ENCODE data around the gene FAM210B. TPM values are rescaled to one million over a fixed set of nuclear protein-coding genes. Genes with fewer than 3 reads are reported as not detected.
A peak's percentile ranks its signal among the peaks of the same experiment; 100 is the strongest.

Gene FAM210B
- total and polyA plus RNA-seq, 2 experiments from 2014 or later, result 15.4 to 16.2 TPM

DNA sequence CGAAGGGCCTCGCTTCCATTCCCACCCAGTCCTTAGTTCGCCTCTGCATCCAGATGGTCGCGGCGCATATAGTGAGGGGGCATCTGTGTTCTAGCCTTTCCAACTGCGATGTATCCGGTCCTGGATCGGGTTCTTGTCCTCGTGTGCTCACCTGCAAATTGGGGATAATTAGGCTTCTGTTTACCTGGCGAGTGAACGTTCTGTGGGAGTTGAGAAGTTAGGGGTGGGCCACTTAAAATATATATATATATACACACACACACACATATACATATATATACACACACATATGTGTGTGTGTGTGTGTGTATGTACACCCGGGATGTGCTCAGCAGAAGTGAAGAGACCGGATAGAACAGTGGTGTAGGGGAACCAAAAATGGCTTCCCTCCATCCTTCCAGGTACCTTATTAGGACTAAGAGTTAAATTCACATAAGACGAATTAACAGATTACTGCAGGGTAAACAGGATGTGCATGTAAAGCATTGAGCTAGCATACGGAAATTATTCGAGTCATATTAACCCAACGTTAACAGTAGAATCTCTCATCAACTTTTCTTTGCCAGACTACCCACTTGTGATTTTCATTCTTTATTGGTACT, 34.2 kb downstream of the FAM210B start:
- Mint-ChIP-seq H3K4me3 (no peak overlapping the region), H3K36me3 (ENCODE audit: low read depth) (peaks cover 62% of the 10 kb centered on the region), H3K4me1 (peaks cover 9% of the 10 kb centered on the region), H3K27me3 (ENCODE audit: insufficient read depth, low read depth, poor library complexity) (peaks cover 6% of the 10 kb centered on the region), H3K9me3 (no peaks in the 10 kb centered on the region; the same call in 2 of the 3 replicates), H3K27ac (peak overlapping the region; percentile 85; the same call in 1 of the 2 replicates)
- TF ChIP-seq, protein P1, sequence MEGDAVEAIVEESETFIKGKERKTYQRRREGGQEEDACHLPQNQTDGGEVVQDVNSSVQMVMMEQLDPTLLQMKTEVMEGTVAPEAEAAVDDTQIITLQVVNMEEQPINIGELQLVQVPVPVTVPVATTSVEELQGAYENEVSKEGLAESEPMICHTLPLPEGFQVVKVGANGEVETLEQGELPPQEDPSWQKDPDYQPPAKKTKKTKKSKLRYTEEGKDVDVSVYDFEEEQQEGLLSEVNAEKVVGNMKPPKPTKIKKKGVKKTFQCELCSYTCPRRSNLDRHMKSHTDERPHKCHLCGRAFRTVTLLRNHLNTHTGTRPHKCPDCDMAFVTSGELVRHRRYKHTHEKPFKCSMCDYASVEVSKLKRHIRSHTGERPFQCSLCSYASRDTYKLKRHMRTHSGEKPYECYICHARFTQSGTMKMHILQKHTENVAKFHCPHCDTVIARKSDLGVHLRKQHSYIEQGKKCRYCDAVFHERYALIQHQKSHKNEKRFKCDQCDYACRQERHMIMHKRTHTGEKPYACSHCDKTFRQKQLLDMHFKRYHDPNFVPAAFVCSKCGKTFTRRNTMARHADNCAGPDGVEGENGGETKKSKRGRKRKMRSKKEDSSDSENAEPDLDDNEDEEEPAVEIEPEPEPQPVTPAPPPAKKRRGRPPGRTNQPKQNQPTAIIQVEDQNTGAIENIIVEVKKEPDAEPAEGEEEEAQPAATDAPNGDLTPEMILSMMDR (conservative IDR thresholded peaks at IDR 0.05; ENCODE audit: low read depth in 2 of 2), result no peak
- no peak for TF ChIP-seq ZNF331 (CRISPR knock-in tag; IDR thresholded peaks at IDR 0.05; ENCODE audit: low read depth)
- no peak for TF ChIP-seq STAT1 (IDR thresholded peaks at IDR 0.05; ENCODE audit: unreplicated experiment)
- H3K79me2 ChIP-seq (replicated peaks; ENCODE audit: insufficient read depth), result peaks cover 68% of the 10 kb centered on the region
- H4K20me1 ChIP-seq (replicated peaks; ENCODE audit: insufficient read depth), result peaks cover 22% of the 10 kb centered on the region
- no peaks in the 10 kb centered on the region for H3K27me3 ChIP-seq (ENCODE audit: insufficient read depth)
- peaks cover 15% of the 10 kb centered on the region for H3K4me1 ChIP-seq (ENCODE audit: insufficient read depth)
- ATAC-seq (no peak; the same call in 2 of the 3 replicates), DNase-seq (ENCODE audit: low spot score) (no peak)
- H3K4me2 ChIP-seq, result peak overlapping the region; percentile 90
- H3F3A ChIP-seq (replicated peaks; ENCODE audit: low read depth), result 0 out of 2 replicates have a peak, but pooled peaks cover 3% of the 10 kb centered on the region
- H3K36me3 ChIP-seq (ENCODE audit: insufficient read depth), result peaks cover 39% of the 10 kb centered on the region
- peak overlapping the region; percentile 91 for H3K27ac ChIP-seq (ENCODE audit: low read depth)
- H3K9me2 ChIP-seq (ENCODE audit: insufficient read depth), result no peaks in the 10 kb centered on the region
- peak overlapping the region; percentile 72 for H2AFZ ChIP-seq
- peak overlapping the region; percentile 92 for H3K4me3 ChIP-seq

DNA sequence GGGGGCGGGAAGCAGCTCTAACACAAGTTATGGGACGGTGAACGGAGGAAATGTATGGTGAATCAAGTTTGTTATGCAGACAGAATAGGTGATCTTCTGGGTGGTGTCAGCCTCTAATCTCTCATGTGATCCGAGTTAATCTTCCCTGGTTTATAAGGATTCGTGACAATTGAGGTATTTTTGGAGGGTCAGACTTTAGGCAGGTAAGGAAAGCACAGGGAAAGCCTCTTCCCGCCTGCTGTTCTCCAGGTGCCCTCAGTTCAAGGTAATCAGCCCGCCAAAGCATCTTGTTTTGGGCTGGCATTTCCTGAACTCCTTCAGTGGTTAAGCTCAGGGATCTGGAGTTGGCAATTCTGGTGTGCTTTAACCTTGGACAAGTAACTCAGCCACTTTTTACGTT, 34.9 kb downstream of the FAM210B start:
- H3K36me3 Mint-ChIP-seq (ENCODE audit: low read depth), result peaks cover 60% of the 10 kb centered on the region
- H3K27me3 Mint-ChIP-seq (ENCODE audit: insufficient read depth, low read depth, poor library complexity), result peaks cover 6% of the 10 kb centered on the region

More for the DNA sequence above, 34.9 kb downstream of the FAM210B start:
- no peaks in the 10 kb centered on the region for H3K27me3 ChIP-seq (ENCODE audit: insufficient read depth)
- no peak overlapping the region for H2AFZ ChIP-seq
- Mint-ChIP-seq H3K4me3 (no peak overlapping the region), H3K9me3 (no peaks in the 10 kb centered on the region; the same call in 2 of the 3 replicates), H3K27ac (peak overlapping the region; percentile 79), H3K4me1 (peaks cover 9% of the 10 kb centered on the region)
- peak overlapping the region; percentile 92 for H3K4me3 ChIP-seq
- peaks cover 40% of the 10 kb centered on the region for H3K36me3 ChIP-seq (ENCODE audit: insufficient read depth)
- ATAC-seq (no peak), DNase-seq (ENCODE audit: low spot score) (no peak)
- H3K4me2 ChIP-seq, result peak overlapping the region; percentile 90
- H3K27ac ChIP-seq (ENCODE audit: low read depth), result no peak overlapping the region
- no peak for TF ChIP-seq CREB1 (CRISPR knock-in tag; IDR thresholded peaks at IDR 0.05; ENCODE audit: low read depth)
- TF ChIP-seq ZNF114 (CRISPR knock-in tag; IDR thresholded peaks at IDR 0.05), result no peak
- TF ChIP-seq, protein P2, sequence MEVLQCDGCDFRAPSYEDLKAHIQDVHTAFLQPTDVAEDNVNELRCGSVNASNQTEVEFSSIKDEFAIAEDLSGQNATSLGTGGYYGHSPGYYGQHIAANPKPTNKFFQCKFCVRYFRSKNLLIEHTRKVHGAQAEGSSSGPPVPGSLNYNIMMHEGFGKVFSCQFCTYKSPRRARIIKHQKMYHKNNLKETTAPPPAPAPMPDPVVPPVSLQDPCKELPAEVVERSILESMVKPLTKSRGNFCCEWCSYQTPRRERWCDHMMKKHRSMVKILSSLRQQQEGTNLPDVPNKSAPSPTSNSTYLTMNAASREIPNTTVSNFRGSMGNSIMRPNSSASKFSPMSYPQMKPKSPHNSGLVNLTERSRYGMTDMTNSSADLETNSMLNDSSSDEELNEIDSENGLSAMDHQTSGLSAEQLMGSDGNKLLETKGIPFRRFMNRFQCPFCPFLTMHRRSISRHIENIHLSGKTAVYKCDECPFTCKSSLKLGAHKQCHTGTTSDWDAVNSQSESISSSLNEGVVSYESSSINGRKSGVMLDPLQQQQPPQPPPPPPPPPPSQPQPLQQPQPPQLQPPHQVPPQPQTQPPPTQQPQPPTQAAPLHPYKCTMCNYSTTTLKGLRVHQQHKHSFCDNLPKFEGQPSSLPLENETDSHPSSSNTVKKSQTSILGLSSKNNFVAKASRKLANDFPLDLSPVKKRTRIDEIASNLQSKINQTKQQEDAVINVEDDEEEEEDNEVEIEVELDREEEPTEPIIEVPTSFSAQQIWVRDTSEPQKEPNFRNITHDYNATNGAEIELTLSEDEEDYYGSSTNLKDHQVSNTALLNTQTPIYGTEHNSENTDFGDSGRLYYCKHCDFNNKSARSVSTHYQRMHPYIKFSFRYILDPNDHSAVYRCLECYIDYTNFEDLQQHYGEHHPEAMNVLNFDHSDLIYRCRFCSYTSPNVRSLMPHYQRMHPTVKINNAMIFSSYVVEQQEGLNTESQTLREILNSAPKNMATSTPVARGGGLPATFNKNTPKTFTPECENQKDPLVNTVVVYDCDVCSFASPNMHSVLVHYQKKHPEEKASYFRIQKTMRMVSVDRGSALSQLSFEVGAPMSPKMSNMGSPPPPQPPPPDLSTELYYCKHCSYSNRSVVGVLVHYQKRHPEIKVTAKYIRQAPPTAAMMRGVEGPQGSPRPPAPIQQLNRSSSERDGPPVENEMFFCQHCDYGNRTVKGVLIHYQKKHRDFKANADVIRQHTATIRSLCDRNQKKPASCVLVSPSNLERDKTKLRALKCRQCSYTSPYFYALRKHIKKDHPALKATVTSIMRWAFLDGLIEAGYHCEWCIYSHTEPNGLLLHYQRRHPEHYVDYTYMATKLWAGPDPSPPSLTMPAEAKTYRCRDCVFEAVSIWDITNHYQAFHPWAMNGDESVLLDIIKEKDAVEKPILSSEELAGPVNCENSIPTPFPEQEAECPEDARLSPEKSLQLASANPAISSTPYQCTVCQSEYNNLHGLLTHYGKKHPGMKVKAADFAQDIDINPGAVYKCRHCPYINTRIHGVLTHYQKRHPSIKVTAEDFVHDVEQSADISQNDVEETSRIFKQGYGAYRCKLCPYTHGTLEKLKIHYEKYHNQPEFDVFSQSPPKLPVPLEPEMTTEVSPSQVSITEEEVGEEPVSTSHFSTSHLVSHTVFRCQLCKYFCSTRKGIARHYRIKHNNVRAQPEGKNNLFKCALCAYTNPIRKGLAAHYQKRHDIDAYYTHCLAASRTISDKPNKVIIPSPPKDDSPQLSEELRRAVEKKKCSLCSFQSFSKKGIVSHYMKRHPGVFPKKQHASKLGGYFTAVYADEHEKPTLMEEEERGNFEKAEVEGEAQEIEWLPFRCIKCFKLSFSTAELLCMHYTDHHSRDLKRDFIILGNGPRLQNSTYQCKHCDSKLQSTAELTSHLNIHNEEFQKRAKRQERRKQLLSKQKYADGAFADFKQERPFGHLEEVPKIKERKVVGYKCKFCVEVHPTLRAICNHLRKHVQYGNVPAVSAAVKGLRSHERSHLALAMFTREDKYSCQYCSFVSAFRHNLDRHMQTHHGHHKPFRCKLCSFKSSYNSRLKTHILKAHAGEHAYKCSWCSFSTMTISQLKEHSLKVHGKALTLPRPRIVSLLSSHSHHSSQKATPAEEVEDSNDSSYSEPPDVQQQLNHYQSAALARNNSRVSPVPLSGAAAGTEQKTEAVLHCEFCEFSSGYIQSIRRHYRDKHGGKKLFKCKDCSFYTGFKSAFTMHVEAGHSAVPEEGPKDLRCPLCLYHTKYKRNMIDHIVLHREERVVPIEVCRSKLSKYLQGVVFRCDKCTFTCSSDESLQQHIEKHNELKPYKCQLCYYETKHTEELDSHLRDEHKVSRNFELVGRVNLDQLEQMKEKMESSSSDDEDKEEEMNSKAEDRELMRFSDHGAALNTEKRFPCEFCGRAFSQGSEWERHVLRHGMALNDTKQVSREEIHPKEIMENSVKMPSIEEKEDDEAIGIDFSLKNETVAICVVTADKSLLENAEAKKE (CRISPR knock-in tag; IDR thresholded peaks at IDR 0.05), result no peak
- H3K4me1 ChIP-seq (ENCODE audit: insufficient read depth), result peaks cover 15% of the 10 kb centered on the region
- H3K9me2 ChIP-seq (ENCODE audit: insufficient read depth), result no peaks in the 10 kb centered on the region
- 0 out of 2 replicates have a peak, but pooled peaks cover 3% of the 10 kb centered on the region for H3F3A ChIP-seq (replicated peaks; ENCODE audit: low read depth)
- peaks cover 27% of the 10 kb centered on the region for H4K20me1 ChIP-seq (replicated peaks; ENCODE audit: insufficient read depth)
- H3K79me2 ChIP-seq (replicated peaks; ENCODE audit: insufficient read depth), result peaks cover 61% of the 10 kb centered on the region
